IMR-90 (cell line): ENCODE measurements around the gene SLC12A4. TPM values are rescaled to one million over a fixed set of nuclear protein-coding genes. Genes with fewer than 3 reads are reported as not detected.

Source experiments
- ATAC-seq: fragments of 200-7000 bp; cut with Tn5 transposase; 2 replicates; pipeline ENCODE4 v1.9.1; 2020; ENCODE audit warnings: low read depth, mild to moderate bottlenecking, moderate library complexity
- BruUV-seq: library from RNA; stranded (reverse); fragments of 400-500 nt; replicated peaks from 2 replicates; lab custom pipeline; 2021; lab: Mats Ljungman, UMichigan
- CTCF ChIA-PET: fragments of 300-600 bp; formaldehyde crosslinking; extraction: SDS; loops from one replicate; lab custom pipeline; 2021; ENCODE audit warnings: antibody characterized with exemption; lab: Yijun Ruan, JAX
- POLR2A ChIA-PET: fragments of 300-600 bp; sonication (Branson Sonifier 250); formaldehyde crosslinking; loops from one replicate; lab custom pipeline; 2022; ENCODE audit warnings: antibody characterized with exemption; ENCODE audit not compliant: unreplicated experiment; lab: Charles Lee
- DNase-seq: peaks from one replicate; pipeline ENCODE4 v3.0.0; 2013
- H2AFZ ChIP-seq: replicated peaks from 2 replicates; pipeline ENCODE3; 2013; ENCODE audit warnings: low read length, mild to moderate bottlenecking; ENCODE audit not compliant: poor library complexity
- H2AK5ac ChIP-seq: 2 replicates; pipeline ENCODE4 v1.6.1; 2013; ENCODE audit warnings: low read depth, low read length, inconsistent platforms
- H2AK9ac ChIP-seq: replicated peaks from 2 replicates; pipeline ENCODE3; 2013; ENCODE audit warnings: mild to moderate bottlenecking, low read depth, low read length, moderate library complexity; ENCODE audit not compliant: poor library complexity
- H2BK120ac ChIP-seq: 2 replicates; pipeline ENCODE4 v1.6.1; 2013; ENCODE audit warnings: low read depth, low read length, inconsistent platforms
- H2BK15ac ChIP-seq: 3 replicates; pipeline ENCODE4 v1.6.1; 2013; ENCODE audit warnings: low read depth, low read length, inconsistent platforms
- H2BK20ac ChIP-seq: 2 replicates; pipeline ENCODE4 v1.6.1; 2013; ENCODE audit warnings: low read depth, mild to moderate bottlenecking, inconsistent platforms, low read length, moderate library complexity
- H2BK5ac ChIP-seq: 2 replicates; pipeline ENCODE4 v1.6.1; 2013; ENCODE audit warnings: mild to moderate bottlenecking, low read depth, low read length, inconsistent platforms; ENCODE audit not compliant: poor library complexity, severe bottlenecking
- H3K14ac ChIP-seq: replicated peaks from 2 replicates; pipeline ENCODE4 v1.6.1; 2013; ENCODE audit warnings: low read depth, low read length, inconsistent platforms
- H3K18ac ChIP-seq: 2 replicates; pipeline ENCODE4 v1.6.1; 2013; ENCODE audit warnings: low read depth, low read length, control low read depth
- H3K23ac ChIP-seq: 2 replicates; pipeline ENCODE4 v1.6.1; 2013; ENCODE audit warnings: low read depth, low read length, inconsistent platforms
- H3K27ac ChIP-seq: 2 replicates; pipeline ENCODE4 v1.5.1; 2013; ENCODE audit warnings: mild to moderate bottlenecking, control low read depth, low read length; ENCODE audit not compliant: insufficient read depth
- H3K27me3 ChIP-seq: 2 replicates; pipeline ENCODE4 v1.6.1; 2013; ENCODE audit warnings: low read length; ENCODE audit not compliant: control insufficient read depth, insufficient read depth
- H3K36me3 ChIP-seq: 2 replicates; pipeline ENCODE4 v1.6.1; 2013; ENCODE audit warnings: low read length, mixed read lengths; ENCODE audit not compliant: control insufficient read depth, insufficient read depth
- H3K4ac ChIP-seq: 2 replicates; pipeline ENCODE4 v1.6.1; 2013; ENCODE audit warnings: low read depth, low read length, inconsistent platforms
- H3K4me1 ChIP-seq: 2 replicates; pipeline ENCODE4 v1.6.1; 2013; ENCODE audit warnings: low read length, mixed read lengths; ENCODE audit not compliant: control insufficient read depth, insufficient read depth
- H3K4me2 ChIP-seq: 2 replicates; pipeline ENCODE4 v1.6.1; 2013; ENCODE audit warnings: low read depth, mild to moderate bottlenecking, control low read depth, low read length, moderate library complexity
- H3K4me3 ChIP-seq: 2 replicates; pipeline ENCODE4 v1.5.1; 2013; ENCODE audit warnings: low read depth, mild to moderate bottlenecking, control low read depth, low read length, moderate library complexity; ENCODE audit not compliant: insufficient read depth
- H3K56ac ChIP-seq: 2 replicates; pipeline ENCODE4 v1.6.1; 2013; ENCODE audit warnings: low read length, inconsistent platforms; ENCODE audit not compliant: insufficient read depth; ENCODE audit errors: extremely low read depth
- H3K79me1 ChIP-seq, 2 experiments: 2 replicates each; pipeline ENCODE4 v1.6.1; 2013; ENCODE audit warnings: low read length in 2 of 2, inconsistent platforms in 1 of 2, low read depth in 1 of 2
- H3K9ac ChIP-seq: 2 replicates; pipeline ENCODE4 v1.6.1; 2013; ENCODE audit warnings: low read depth, low read length, control low read depth
- H3K9me1 ChIP-seq: 2 replicates; pipeline ENCODE4 v1.6.1; 2013; ENCODE audit warnings: low read length, inconsistent platforms; ENCODE audit not compliant: insufficient read depth
- H3K9me3 ChIP-seq: 2 replicates; pipeline ENCODE4 v1.6.1; 2013; ENCODE audit warnings: low read length; ENCODE audit not compliant: control insufficient read depth, insufficient read depth
- H4K20me1 ChIP-seq: 2 replicates; pipeline ENCODE4 v1.6.1; 2013; ENCODE audit warnings: low read length, inconsistent platforms; ENCODE audit not compliant: insufficient read depth
- H4K5ac ChIP-seq: 2 replicates; pipeline ENCODE4 v1.6.1; 2013; ENCODE audit warnings: mild to moderate bottlenecking, low read depth, low read length, control low read depth
- H4K8ac ChIP-seq, 2 experiments: 2 replicates each; pipeline ENCODE4 v1.6.1; 2013; ENCODE audit warnings: low read depth in 2 of 2, low read length in 2 of 2, control low read depth in 1 of 2, inconsistent platforms in 1 of 2
- H4K91ac ChIP-seq: 2 replicates; pipeline ENCODE4 v1.6.1; 2013; ENCODE audit warnings: low read depth, low read length, inconsistent platforms; ENCODE audit not compliant: insufficient read depth
- BHLHE40 ChIP-seq: fragments of 150-350 bp; IDR thresholded peaks from 2 replicates; pipeline ENCODE4 v1.6.1; 2016; ENCODE audit warnings: mild to moderate bottlenecking, low read depth, low read length
- CEBPB ChIP-seq: IDR thresholded peaks from 2 replicates; pipeline ENCODE4 v1.6.1; 2012; ENCODE audit warnings: low read depth, low read length, improper control_type of control experiment
- CHD1 ChIP-seq: IDR thresholded peaks from 2 replicates; pipeline ENCODE4 v1.6.1; 2012; ENCODE audit warnings: low read depth, low read length, improper control_type of control experiment
- FOS ChIP-seq: fragments of 150-350 bp; IDR thresholded peaks from 2 replicates; pipeline ENCODE4 v1.6.1; 2016; ENCODE audit warnings: low read depth, low read length
- MAFK ChIP-seq: IDR thresholded peaks from 2 replicates; pipeline ENCODE4 v1.6.1; 2012; ENCODE audit warnings: low read depth, low read length, improper control_type of control experiment
- MAZ ChIP-seq: IDR thresholded peaks from 2 replicates; pipeline ENCODE4 v1.6.1; 2012; ENCODE audit warnings: low read depth, mild to moderate bottlenecking, low read length, improper control_type of control experiment, moderate library complexity, borderline replicate concordance
- MXI1 ChIP-seq: IDR thresholded peaks from 2 replicates; pipeline ENCODE4 v1.6.1; 2012; ENCODE audit warnings: low read depth, mild to moderate bottlenecking, low read length, moderate library complexity, borderline replicate concordance
- NFE2L2 ChIP-seq: fragments of 150-350 bp; IDR thresholded peaks from 2 replicates; pipeline ENCODE4 v1.6.1; 2016; ENCODE audit warnings: low read depth, mild to moderate bottlenecking, low read length
- POLR2A ChIP-seq: IDR thresholded peaks from 2 replicates; pipeline ENCODE4 v1.6.1; 2012; ENCODE audit warnings: mild to moderate bottlenecking, low read depth, low read length
- RCOR1 ChIP-seq: IDR thresholded peaks from 2 replicates; pipeline ENCODE4 v1.6.1; 2012; ENCODE audit warnings: mild to moderate bottlenecking, low read length, improper control_type of control experiment; ENCODE audit not compliant: insufficient replicate concordance
- RFX5 ChIP-seq: IDR thresholded peaks from 2 replicates; pipeline ENCODE4 v1.8.0; 2012; ENCODE audit warnings: low read depth, mild to moderate bottlenecking, low read length, moderate library complexity
- SMC3 ChIP-seq: fragments of 150-350 bp; IDR thresholded peaks from 2 replicates; pipeline ENCODE4 v1.6.1; 2016; ENCODE audit warnings: low read depth, mild to moderate bottlenecking, antibody characterized with exemption, low read length, moderate library complexity
- USF2 ChIP-seq: fragments of 150-350 bp; IDR thresholded peaks from 2 replicates; pipeline ENCODE4 v1.6.1; 2017; ENCODE audit warnings: mild to moderate bottlenecking, antibody characterized with exemption, low read length, low read depth
- WGBS, 2 experiments: methylation state at CpG; one replicate each; pipeline versions ENCODE4 v1.1.5 to v1.1.7; 2013; ENCODE audit warnings: missing lambda C conversion rate in 2 of 2; ENCODE audit not compliant: insufficient read length in 1 of 2; ENCODE audit errors: extremely low coverage in 2 of 2; 5-methylcytosine and 5-hydroxymethylcytosine counted together
- dilution Hi-C: fragments of 300-500 bp; cut with HindIII; formaldehyde crosslinking; loops from one replicate; pipeline ENCODE4 v1.14.3; 2018; ENCODE audit warnings: low sequenced_read_pairs; ENCODE audit not compliant: unreplicated experiment
- in situ Hi-C: fragments of 300-500 bp; cut with MboI; formaldehyde crosslinking; loops from 3 replicates; pipeline ENCODE4 v1.14.3; 2019; ENCODE audit warnings: low sequenced_read_pairs, inconsistent platforms, mixed read lengths
- intact Hi-C: fragments of 100-400 bp; cut with micrococcal nuclease; formaldehyde crosslinking; loops from 2 replicates; pipeline ENCODE4 v1.10.0; 2022
- polyA plus RNA-seq, 3 experiments: library from polyadenylated mRNA; depleted of rRNA; stranded (reverse); fragments of >200 nt; gene quantifications; 2 replicates each; pipeline ENCODE4 v1.2.3, GENCODE V29; 2012; ENCODE audit warnings: low replicate concordance in 1 of 3
- total RNA-seq: library from RNA; depleted of rRNA; stranded (reverse); fragments of >200 nt; gene quantifications from 2 replicates; pipeline ENCODE4 v1.2.3, GENCODE V29; 2012
- TF ChIP-seq, protein P1 (sequence below): fragments of 150-350 bp; IDR thresholded peaks from 2 replicates; pipeline ENCODE4 v1.6.1; 2016; ENCODE audit warnings: low read depth, mild to moderate bottlenecking, low read length, moderate library complexity, borderline replicate concordance

SLC12A4 gene
- total and polyA plus RNA-seq, 2 of the 4 experiments (the other 2 are of a cell fraction), result 36.6 to 132 TPM

DNA sequence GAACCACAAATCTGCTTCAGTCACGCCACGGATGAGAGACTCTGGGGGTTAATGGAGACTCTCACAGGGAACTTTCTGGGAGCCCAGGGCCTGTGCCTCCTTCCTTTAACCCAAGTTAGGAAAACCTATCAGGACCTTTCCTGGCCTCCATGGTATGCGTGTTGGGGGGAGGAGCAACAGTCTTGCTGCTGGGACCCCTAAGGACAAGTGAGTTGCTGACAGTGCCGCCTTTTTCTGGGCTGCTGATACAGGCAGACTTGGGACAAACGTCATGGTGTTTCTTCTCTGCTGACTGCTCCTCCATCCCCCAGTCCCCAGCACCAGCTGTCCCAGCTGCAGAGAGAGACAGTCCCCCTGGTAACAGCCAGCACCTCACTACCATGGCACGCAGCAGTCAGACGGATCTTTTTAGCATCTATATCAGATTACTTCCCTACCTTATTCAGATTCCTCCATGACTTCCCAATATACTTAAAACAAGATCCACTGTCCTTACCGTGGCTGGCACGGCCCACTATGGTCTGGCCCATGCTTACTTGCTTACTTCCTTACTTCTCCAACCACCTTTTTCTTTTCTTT is 40.8 kb upstream of the SLC12A4 start:
- Histone ChIP-seq H2AFZ (no peak overlapping the region), H2AK9ac (no peak overlapping the region), H3K4ac (no peak overlapping the region), H2AK5ac (no peak overlapping the region), H3K9ac (no peak overlapping the region), H2BK20ac (no peak overlapping the region), H4K20me1 (no peaks in the 10 kb centered on the region), H3K9me3 (no peaks in the 10 kb centered on the region), H3K36me3 (no peaks in the 10 kb centered on the region), H3K79me1 (no peaks in the 10 kb centered on the region), H3K4me2 (no peak overlapping the region), H3K14ac (no peak overlapping the region), H4K8ac (no peak overlapping the region), H3K27ac (no peak overlapping the region), H4K91ac (no peak overlapping the region), H3K18ac (no peak overlapping the region), H2BK15ac (no peak overlapping the region), H3K4me1 (no peaks in the 10 kb centered on the region), H3K4me3 (no peak overlapping the region), H2BK120ac (no peak overlapping the region), H3K56ac (no peak overlapping the region), H2BK5ac (no peak overlapping the region), H3K9me1 (no peaks in the 10 kb centered on the region), H3K27me3 (peaks cover 15% of the 10 kb centered on the region), H4K5ac (no peak overlapping the region), H3K23ac (no peak overlapping the region)
- ChIA-PET POLR2A (no interaction called here), CTCF (no interaction called here)
- DNase-seq (no peak), ATAC-seq (no peak)
- dilution Hi-C loops (no loop called here), intact Hi-C loops (no loop called here), in situ Hi-C loops (no loop called here)
- no TSS peak for BruUV-seq
- no peak for TF ChIP-seq NFE2L2
- no peak for TF ChIP-seq SMC3
- TF ChIP-seq RFX5, result no peak
- TF ChIP-seq, protein P1, sequence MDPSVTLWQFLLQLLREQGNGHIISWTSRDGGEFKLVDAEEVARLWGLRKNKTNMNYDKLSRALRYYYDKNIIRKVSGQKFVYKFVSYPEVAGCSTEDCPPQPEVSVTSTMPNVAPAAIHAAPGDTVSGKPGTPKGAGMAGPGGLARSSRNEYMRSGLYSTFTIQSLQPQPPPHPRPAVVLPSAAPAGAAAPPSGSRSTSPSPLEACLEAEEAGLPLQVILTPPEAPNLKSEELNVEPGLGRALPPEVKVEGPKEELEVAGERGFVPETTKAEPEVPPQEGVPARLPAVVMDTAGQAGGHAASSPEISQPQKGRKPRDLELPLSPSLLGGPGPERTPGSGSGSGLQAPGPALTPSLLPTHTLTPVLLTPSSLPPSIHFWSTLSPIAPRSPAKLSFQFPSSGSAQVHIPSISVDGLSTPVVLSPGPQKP, result no peak
- no peak for TF ChIP-seq MAZ
- TF ChIP-seq RCOR1, result no peak
- no peak for TF ChIP-seq CHD1
- no peak for TF ChIP-seq BHLHE40
- no peak for TF ChIP-seq MXI1
- no peak for TF ChIP-seq FOS
- TF ChIP-seq MAFK, result no peak
- TF ChIP-seq POLR2A, result no peak
- TF ChIP-seq CEBPB, result no peak
- TF ChIP-seq USF2, result no peak
- WGBS, 2 experiments, result 22% methylated on average over 3 of the region's 9 CpGs; no CpG with 5 or more reads in 1 of the 2 experiments
